Measurements from ENCODE around the gene ZMAT2.
"Not testable (repeated sequence)": the region's sequence is repeated elsewhere in the genome, so short reads cannot be mapped to it uniquely, and the experiment has no call there.

Gene ZMAT2

GRCh38 chr5:140718266-140718592, 18.0 kb downstream of the ZMAT2 start:
- no peaks in the 10 kb centered on the region for H3K9me3 ChIP-seq
- no peak overlapping the region for H3K27ac ChIP-seq
- H3K4me1 ChIP-seq (ENCODE audit: control insufficient read depth in 1 of 2, insufficient read depth in 1 of 2, low read depth in 1 of 2, low read length in 1 of 2), result no peaks in the 10 kb centered on the region
- H3K4me3 ChIP-seq (ENCODE audit: low read depth in 1 of 2, low read length in 1 of 2), result no peak overlapping the region
- H3K27me3 ChIP-seq, result peaks cover 35% of the 10 kb centered on the region
- no peak for TF ChIP-seq CTCF (IDR thresholded peaks at IDR 0.05)
- no peaks in the 10 kb centered on the region for H3K36me3 ChIP-seq

- not testable (repeated sequence) for H3K4me3 ChIP-seq (ENCODE audit: low read depth in 1 of 2, low read length in 1 of 2); H3K4me1 ChIP-seq (ENCODE audit: control insufficient read depth in 1 of 2, insufficient read depth in 1 of 2, low read depth in 1 of 2, low read length in 1 of 2); H3K36me3 ChIP-seq; H3K27ac ChIP-seq; H3K9me3 ChIP-seq
- H3K27me3 ChIP-seq, result peaks cover 53% of the 10 kb centered on the region
Measured at GRCh38 chr5:140720738-140721137, 20.5 kb downstream of the ZMAT2 start.

- not testable (repeated sequence) for H3K36me3 ChIP-seq; H3K4me1 ChIP-seq (ENCODE audit: control insufficient read depth in 1 of 2, insufficient read depth in 1 of 2, low read depth in 1 of 2, low read length in 1 of 2); H3K9me3 ChIP-seq; H3K4me3 ChIP-seq (ENCODE audit: low read depth in 1 of 2, low read length in 1 of 2); H3K27ac ChIP-seq
- H3K27me3 ChIP-seq, result peaks cover 59% of the 10 kb centered on the region
Measured at GRCh38 chr5:140721395-140721794, 21.1 kb downstream of the ZMAT2 start.

GRCh38 chr5:140725799-140726471, 25.7 kb downstream of the ZMAT2 start:
- H3K4me3 ChIP-seq (ENCODE audit: low read depth in 1 of 2, low read length in 1 of 2), result no peak overlapping the region
- no peak overlapping the region for H3K27ac ChIP-seq
- peaks cover 94% of the 10 kb centered on the region for H3K27me3 ChIP-seq
- H3K9me3 ChIP-seq, result no peaks in the 10 kb centered on the region
- no peaks in the 10 kb centered on the region for H3K4me1 ChIP-seq (ENCODE audit: control insufficient read depth in 1 of 2, insufficient read depth in 1 of 2, low read depth in 1 of 2, low read length in 1 of 2)
- H3K36me3 ChIP-seq, result no peaks in the 10 kb centered on the region
- TF ChIP-seq CTCF (IDR thresholded peaks at IDR 0.05), result no peak

GRCh38 chr5:140733098-140733497, 32.9 kb downstream of the ZMAT2 start:
- Histone ChIP-seq H3K4me3 (ENCODE audit: low read depth in 1 of 2, low read length in 1 of 2) (no peak overlapping the region), H3K27me3 (peaks cover 34% of the 10 kb centered on the region), H3K27ac (no peak overlapping the region), H3K4me1 (ENCODE audit: control insufficient read depth in 1 of 2, insufficient read depth in 1 of 2, low read depth in 1 of 2, low read length in 1 of 2) (no peaks in the 10 kb centered on the region), H3K9me3 (no peaks in the 10 kb centered on the region), H3K36me3 (no peaks in the 10 kb centered on the region)
- no peak for TF ChIP-seq CTCF (IDR thresholded peaks at IDR 0.05)

- no peaks in the 10 kb centered on the region for H3K36me3 ChIP-seq
- no peak overlapping the region for H3K27ac ChIP-seq
- no peak overlapping the region for H3K4me3 ChIP-seq (ENCODE audit: low read depth in 1 of 2, low read length in 1 of 2)
Measured at GRCh38 chr5:140734354-140734753, 34.1 kb downstream of the ZMAT2 start.

More at GRCh38 chr5:140734354-140734753, 34.1 kb downstream of the ZMAT2 start:
- Histone ChIP-seq H3K27me3 (peaks cover 23% of the 10 kb centered on the region), H3K9me3 (no peaks in the 10 kb centered on the region), H3K4me1 (ENCODE audit: control insufficient read depth in 1 of 2, insufficient read depth in 1 of 2, low read depth in 1 of 2, low read length in 1 of 2) (no peaks in the 10 kb centered on the region)
- TF ChIP-seq CTCF (IDR thresholded peaks at IDR 0.05), result no peak

Data from neutrophil (primary cell).